PC-3 (cell line): ENCODE data around the gene MYO6.
"Not testable (repeated sequence)": the region's sequence is repeated elsewhere in the genome, so short reads cannot be mapped to it uniquely, and the experiment has no call there.

ENCODE experiments used
- CTCF ChIP-seq: fragments of 300-600 bp; sonication (generic); conservative IDR thresholded peaks from 2 replicates; pipeline ENCODE4 v1.5.1; 2017; ENCODE audit warnings: antibody characterized with exemption, low read depth, mild to moderate bottlenecking, low read length
- EZH2 ChIP-seq: fragments of 300-600 bp; sonication (generic); IDR thresholded peaks from one replicate; pipeline ENCODE4 v1.6.1; 2017; ENCODE audit warnings: antibody characterized with exemption, mild to moderate bottlenecking, low read length; ENCODE audit not compliant: unreplicated experiment
- EZH2phosphoT487 ChIP-seq: fragments of 300-600 bp; sonication (generic); IDR thresholded peaks from 2 replicates; pipeline ENCODE4 v1.6.1; 2018; ENCODE audit warnings: mild to moderate bottlenecking, antibody characterized with exemption, low read length, borderline replicate concordance

GRCh38 chr6:75731029-75731428, 18.0 kb upstream of the MYO6 start:
- not testable (repeated sequence) for TF ChIP-seq EZH2phosphoT487, CTCF, EZH2
